Left colon (tissue), 2 donors: ENCODE results near the gene MAST1. TPM values are rescaled to one million over a fixed set of nuclear protein-coding genes. Genes with fewer than 3 reads are reported as not detected.
"Not testable (repeated sequence)": the region's sequence is repeated elsewhere in the genome, so short reads cannot be mapped to it uniquely, and the experiment has no call there.

ENCODE experiments used
- ATAC-seq: fragments of 200-7000 bp; cut with Tn5 transposase; one replicate; pipeline ENCODE4 v1.9.1; 2020; ENCODE audit warnings: mild to moderate bottlenecking, moderate library complexity
- DNase-seq, 2 donors: peaks; one replicate each; pipeline ENCODE4 v3.0.0-alpha.2; 2020
- intact Hi-C, 2 donors: fragments of 100-400 bp; cut with DNase I in 1 of 2; cut with micrococcal nuclease in 1 of 2; formaldehyde crosslinking; loops; one replicate each; pipeline versions ENCODE4 v1.11.2 to v1.14.0; 2022; cut with DNase I, micrococcal nuclease
- total RNA-seq, 2 donors: library from RNA; stranded (reverse); fragmentation: NEBNext Ultra II Directional; extraction: Animal tissue kit (Norgen Biotek cat#: 25700); gene quantifications; one replicate each; pipeline ENCODE4 v1.2.1, GENCODE V29; 2021
- donor health status: DM: no; HTN: no; CAD: no.
- donor health status: DM: yes; HTN: yes; CAD: no.

MAST1 gene
- total RNA-seq, 2 donors from 2014 or later: 0.82 to 1.4 TPM

- DNase-seq: no peak
- no peak for ATAC-seq
- intact Hi-C loops: loop anchor here (5.0 kb wide), 1 partner anchor 38 kb away; no protein-coding TSS in a partner anchor
These were observed 38.4 kb upstream of the MAST1 start for GRCh38 chr19:12799742-12800465.

DNA sequence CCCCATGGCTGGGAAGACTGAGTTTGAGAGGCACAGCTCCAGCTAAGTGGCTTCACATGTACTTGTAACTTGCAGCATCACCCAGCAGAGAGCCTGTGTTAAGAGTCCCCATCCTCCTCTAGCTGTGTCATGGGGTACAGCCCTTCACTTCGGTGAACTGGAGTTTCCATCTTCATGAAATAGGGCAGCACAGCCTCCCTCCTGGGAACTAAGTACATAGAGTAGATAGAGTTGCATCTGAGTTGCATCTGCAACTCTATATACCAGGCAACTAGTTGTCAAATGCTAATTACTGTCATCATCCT lies 37.9 kb upstream of the MAST1 start:
- ATAC-seq (no peak), DNase-seq (no peak)
- intact Hi-C loops: loop anchor here in 1 of 2 donors (5.0 kb wide), 1 partner anchor 38 kb away; no protein-coding TSS in a partner anchor

- ATAC-seq: peak; percentile 22
- DNase-seq: peak in 1 of 2 donors; percentile 58
- intact Hi-C loops: loop anchor here in 1 of 2 donors (5.0 kb wide), 1 partner anchor 39 kb away; no protein-coding TSS in a partner anchor
These were observed 37.3 kb upstream of the MAST1 start for GRCh38 chr19:12800923-12801465.

- ATAC-seq: peak; percentile 85
- intact Hi-C loops: loop anchor here in 1 of 2 donors (5.0 kb wide), 1 partner anchor 39 kb away; no protein-coding TSS in a partner anchor
- DNase-seq: peak; percentile 78 to 91
These were observed 36.6 kb upstream of the MAST1 start, which contains the start of the genes PRDX2 and THSD8 for GRCh38 chr19:12801466-12802266. Gene PRDX2, minus strand, starts transcription at chr19:12801800. Its CDS starts 539 bp downstream, at chr19:12801261. Gene THSD8, plus strand, starts transcription at chr19:12802069. Its CDS starts 3 bp downstream, at chr19:12802072.

DNA sequence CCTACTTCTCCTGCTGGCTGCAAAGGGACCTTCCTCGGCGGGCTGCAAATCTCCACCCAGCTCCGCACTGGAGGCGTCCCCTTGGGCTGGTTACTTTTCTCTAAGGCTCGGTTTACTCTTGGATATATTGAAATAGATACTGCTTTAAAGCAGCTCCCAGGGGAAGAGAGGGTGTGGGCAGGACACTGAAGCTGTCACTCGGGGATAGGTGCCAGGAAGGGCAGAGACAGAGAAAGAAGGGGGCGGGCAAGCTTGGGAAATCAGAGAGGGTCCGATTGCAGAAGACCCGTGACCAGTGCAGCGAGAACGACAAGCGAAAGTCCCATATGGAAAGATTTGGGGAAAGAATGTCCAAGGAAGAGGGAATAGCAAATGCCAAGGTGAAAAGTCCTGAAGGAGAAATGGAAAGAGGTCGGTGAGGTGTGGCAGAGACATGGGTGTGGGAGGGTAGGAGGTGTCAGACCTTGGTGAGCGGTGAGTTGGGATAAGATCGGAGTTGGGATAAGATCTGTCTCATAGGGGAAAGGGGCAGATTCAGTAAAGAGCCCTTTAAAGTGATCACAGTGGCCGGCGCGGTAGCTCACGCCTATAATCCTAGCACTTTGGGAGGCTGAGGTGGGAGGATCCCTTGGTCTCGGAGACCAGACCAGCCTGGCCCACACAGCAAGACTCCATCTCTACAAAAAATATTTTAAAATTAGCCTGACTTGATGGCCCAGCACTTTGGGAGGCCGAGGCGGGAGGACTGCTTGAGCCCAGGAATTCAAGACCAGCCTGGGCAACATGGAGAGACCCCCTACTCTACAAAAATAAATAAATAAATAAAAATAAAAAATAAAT lies 35.8 kb upstream of the MAST1 start:
- ATAC-seq: peak; percentile 37
- intact Hi-C loops: loop anchor here in 1 of 2 donors (5.0 kb wide), 1 partner anchor 40 kb away; no protein-coding TSS in a partner anchor
- peak; percentile 13 to 50 for DNase-seq

DNA sequence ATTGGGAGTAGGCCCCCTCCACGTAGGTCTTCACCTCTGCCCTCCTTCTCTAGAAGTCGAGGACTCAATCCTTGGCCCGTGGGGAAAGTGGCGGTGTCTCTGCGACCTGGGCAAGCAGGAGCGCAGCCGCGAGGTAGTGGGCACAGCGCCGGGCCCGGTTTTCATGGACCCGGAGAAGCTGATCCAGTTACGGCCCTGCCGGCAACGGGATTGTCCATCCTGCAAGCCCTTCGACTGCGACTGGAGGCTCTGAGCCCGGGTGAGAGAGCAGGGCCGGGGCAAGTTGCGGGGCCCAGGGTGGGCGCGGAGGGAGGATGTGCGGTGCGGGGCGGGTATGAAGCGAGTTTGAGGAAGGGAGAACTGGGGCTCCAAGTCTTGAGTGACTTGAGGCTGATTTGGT lies 34.3 kb upstream of the MAST1 start:
- intact Hi-C loops: loop anchor here in 1 of 2 donors (5.0 kb wide), 1 partner anchor 42 kb away; no protein-coding TSS in a partner anchor
- no peak for ATAC-seq

GRCh38 chr19:12806242-12807081 lies 31.9 kb upstream of the MAST1 start, which contains the start of gene RNASEH2A:
Gene RNASEH2A, plus strand, starts transcription at chr19:12806584. Its CDS starts 90 bp downstream, at chr19:12806674.
- intact Hi-C loops: no loop called here
- peak; percentile 76 for ATAC-seq
- DNase-seq: peak; percentile 87 to 94

More for the DNA sequence above, 34.3 kb upstream of the MAST1 start:
- DNase-seq: peak in 1 of 2 donors; percentile 10

- ATAC-seq (no peak), DNase-seq (no peak)
- intact Hi-C loops: no loop called here
These were observed 23.2 kb upstream of the MAST1 start for GRCh38 chr19:12815088-12815487.

DNA sequence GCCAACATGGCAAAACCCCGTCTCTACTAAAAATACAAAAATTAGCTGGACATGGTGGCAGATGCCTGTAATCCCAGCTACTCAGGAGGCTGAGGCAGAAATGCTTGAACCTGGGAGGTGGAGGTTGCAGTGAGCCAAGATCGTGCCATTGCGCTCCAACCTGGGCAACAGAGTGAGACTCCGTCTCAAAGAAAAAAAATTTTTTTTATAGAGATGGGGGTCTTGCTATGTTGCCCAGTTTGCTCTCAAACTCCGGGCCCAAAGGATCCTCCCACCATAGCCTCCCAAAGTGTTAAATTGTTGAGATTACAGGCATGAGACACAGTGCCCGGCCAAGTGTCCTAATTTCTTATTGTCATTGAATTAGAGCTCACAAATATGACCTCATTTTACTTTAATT lies 21.1 kb upstream of the MAST1 start:
- DNase-seq, intact Hi-C loops, ATAC-seq: not testable (repeated sequence)

GRCh38 chr19:12817810-12818209 lies 20.5 kb upstream of the MAST1 start:
- ATAC-seq, intact Hi-C loops, DNase-seq: not testable (repeated sequence)

DNA sequence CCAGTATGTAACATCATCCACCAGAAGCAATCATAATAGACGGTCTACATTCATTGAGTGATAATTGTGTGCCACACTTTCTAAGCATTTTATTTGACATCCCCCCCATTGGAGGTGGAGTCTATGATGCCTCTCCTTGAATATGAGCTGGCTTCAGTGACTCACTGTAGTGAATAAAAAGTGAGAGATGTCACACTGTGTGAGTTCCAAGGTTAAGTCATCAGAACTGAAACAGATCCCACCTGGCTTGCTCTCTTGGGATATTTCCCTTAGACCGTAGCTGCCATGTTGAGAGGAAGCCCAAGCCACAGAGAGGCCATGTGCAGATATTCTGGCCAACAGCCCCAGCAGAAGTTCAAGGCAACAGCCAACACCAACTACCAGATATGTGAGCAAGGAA lies 16.6 kb upstream of the MAST1 start:
- intact Hi-C loops: no loop called here
- no peak for ATAC-seq
- no peak for DNase-seq

DNA sequence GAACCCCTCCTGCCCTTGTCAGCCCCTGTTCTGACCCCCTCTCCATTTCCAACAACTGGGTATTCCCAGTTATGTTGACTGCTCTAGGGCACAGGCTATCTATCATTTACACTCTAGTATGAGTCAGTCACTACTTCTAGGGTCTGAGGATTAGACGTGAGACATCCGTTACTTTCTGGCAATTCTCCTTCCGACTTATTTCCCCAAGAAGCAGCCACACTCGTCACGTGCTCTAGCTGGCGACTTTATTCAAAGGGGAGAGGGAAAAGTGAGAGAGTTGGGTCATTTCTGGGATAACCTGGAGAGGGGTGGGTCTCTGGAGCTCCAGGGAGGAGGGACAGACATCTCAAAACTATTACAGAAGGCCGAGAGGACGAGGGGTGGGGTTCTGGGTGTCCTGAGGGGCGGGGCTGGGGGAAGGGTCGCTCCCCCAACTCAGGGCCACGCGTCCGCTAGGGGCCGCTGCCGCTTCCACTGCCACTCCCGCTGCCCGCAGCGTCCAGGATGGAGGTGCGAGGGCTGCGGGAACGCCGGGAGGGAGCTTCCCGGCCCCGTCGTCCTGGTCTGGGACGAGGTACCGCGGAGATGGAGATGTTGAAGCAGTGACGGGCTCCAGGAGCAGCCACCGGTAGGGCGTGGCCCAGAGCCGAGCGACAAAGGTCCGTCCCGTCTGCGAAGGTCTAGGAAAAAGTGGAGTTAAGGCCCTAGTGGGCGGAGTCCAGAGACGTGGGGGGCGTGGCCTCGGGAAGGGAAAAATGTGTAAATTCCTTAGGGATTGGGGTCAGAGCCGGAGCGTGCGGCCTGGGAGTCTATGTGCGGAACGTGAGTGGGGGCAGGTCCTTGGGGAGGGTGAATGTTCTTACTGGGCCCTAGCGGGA lies 12.8 kb upstream of the MAST1 start:
- DNase-seq (peak in 1 of 2 donors; percentile 40), ATAC-seq (peak; percentile 49)
- intact Hi-C loops: no loop called here

- intact Hi-C loops: no loop called here
- peak; percentile 84 for ATAC-seq
- peak; percentile 54 to 73 for DNase-seq
These were observed 9.8 kb upstream of the MAST1 start for GRCh38 chr19:12828494-12828893.

DNA sequence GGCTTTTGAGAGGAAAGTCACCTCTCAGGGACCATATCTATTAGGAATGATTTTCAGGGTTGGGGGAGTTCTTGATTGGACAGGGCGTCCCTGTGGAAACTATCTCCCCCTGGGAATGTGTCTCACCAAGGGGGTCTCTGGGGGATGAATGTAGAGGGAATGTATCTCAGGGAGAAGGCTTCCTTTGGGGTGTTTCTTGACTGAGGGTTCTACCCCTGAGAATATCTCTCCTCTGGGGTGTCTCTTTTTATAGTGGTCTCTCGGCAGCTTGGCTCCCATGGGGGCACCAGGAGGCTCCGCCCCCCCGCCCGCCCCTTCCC lies 4.9 kb upstream of the MAST1 start:
- ATAC-seq (no peak), DNase-seq (no peak)
- intact Hi-C loops: no loop called here

GRCh38 chr19:12833738-12834565 lies 4.4 kb upstream of the MAST1 start:
- ATAC-seq (peak; percentile 38), DNase-seq (peak in 1 of 2 donors; percentile 24)
- intact Hi-C loops: no loop called here

DNA sequence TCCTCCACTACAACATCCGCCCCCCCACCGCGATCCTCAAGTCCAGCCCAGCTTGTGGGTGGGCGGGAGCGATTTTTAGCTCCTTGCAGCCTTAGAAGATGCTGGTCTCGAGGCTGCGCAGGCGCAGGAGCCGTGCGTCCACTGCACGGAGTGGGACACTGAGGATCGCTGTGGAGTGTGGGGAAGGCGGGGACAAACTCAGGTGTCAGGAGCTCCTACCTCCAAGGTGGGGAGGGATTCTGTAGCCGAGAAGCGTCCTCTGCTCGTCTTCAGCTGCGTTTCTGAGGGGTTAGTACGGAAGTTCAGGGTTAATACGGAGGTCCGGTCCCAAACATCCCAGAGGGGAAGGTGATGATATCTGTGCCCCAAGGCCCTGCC lies 3.8 kb upstream of the MAST1 start, which contains the start of gene RTBDN:
RTBDN (minus strand) TSS at position 14 of the 378 bp plus-strand sequence. CDS start 4,600 bp downstream, outside the sequence.
- DNase-seq (no peak), ATAC-seq (no peak)
- intact Hi-C loops: no loop called here
